IMR-90 (cell line): ENCODE measurements around the gene JMJD1C. TPM values are rescaled to one million over a fixed set of nuclear protein-coding genes. Genes with fewer than 3 reads are reported as not detected.

Experiments
- ATAC-seq: fragments of 200-7000 bp; cut with Tn5 transposase; 2 replicates; pipeline ENCODE4 v1.9.1; 2020; ENCODE audit warnings: low read depth, mild to moderate bottlenecking, moderate library complexity
- BruUV-seq: library from RNA; stranded (reverse); fragments of 400-500 nt; replicated peaks from 2 replicates; lab custom pipeline; 2021; lab: Mats Ljungman, UMichigan
- CTCF ChIA-PET: fragments of 300-600 bp; formaldehyde crosslinking; extraction: SDS; loops from one replicate; lab custom pipeline; 2021; ENCODE audit warnings: antibody characterized with exemption; lab: Yijun Ruan, JAX
- POLR2A ChIA-PET: fragments of 300-600 bp; sonication (Branson Sonifier 250); formaldehyde crosslinking; loops from one replicate; lab custom pipeline; 2022; ENCODE audit warnings: antibody characterized with exemption; ENCODE audit not compliant: unreplicated experiment; lab: Charles Lee
- DNase-seq: peaks from one replicate; pipeline ENCODE4 v3.0.0; 2013
- H2AFZ ChIP-seq: replicated peaks from 2 replicates; pipeline ENCODE3; 2013; ENCODE audit warnings: low read length, mild to moderate bottlenecking; ENCODE audit not compliant: poor library complexity
- H2AK5ac ChIP-seq: 2 replicates; pipeline ENCODE4 v1.6.1; 2013; ENCODE audit warnings: low read depth, low read length, inconsistent platforms
- H2AK9ac ChIP-seq: replicated peaks from 2 replicates; pipeline ENCODE3; 2013; ENCODE audit warnings: mild to moderate bottlenecking, low read depth, low read length, moderate library complexity; ENCODE audit not compliant: poor library complexity
- H2BK120ac ChIP-seq: 2 replicates; pipeline ENCODE4 v1.6.1; 2013; ENCODE audit warnings: low read depth, low read length, inconsistent platforms
- H2BK15ac ChIP-seq: 3 replicates; pipeline ENCODE4 v1.6.1; 2013; ENCODE audit warnings: low read depth, low read length, inconsistent platforms
- H2BK20ac ChIP-seq: 2 replicates; pipeline ENCODE4 v1.6.1; 2013; ENCODE audit warnings: low read depth, mild to moderate bottlenecking, inconsistent platforms, low read length, moderate library complexity
- H2BK5ac ChIP-seq: 2 replicates; pipeline ENCODE4 v1.6.1; 2013; ENCODE audit warnings: mild to moderate bottlenecking, low read depth, low read length, inconsistent platforms; ENCODE audit not compliant: poor library complexity, severe bottlenecking
- H3K14ac ChIP-seq: replicated peaks from 2 replicates; pipeline ENCODE4 v1.6.1; 2013; ENCODE audit warnings: low read depth, low read length, inconsistent platforms
- H3K18ac ChIP-seq: 2 replicates; pipeline ENCODE4 v1.6.1; 2013; ENCODE audit warnings: low read depth, low read length, control low read depth
- H3K23ac ChIP-seq: 2 replicates; pipeline ENCODE4 v1.6.1; 2013; ENCODE audit warnings: low read depth, low read length, inconsistent platforms
- H3K27ac ChIP-seq: 2 replicates; pipeline ENCODE4 v1.5.1; 2013; ENCODE audit warnings: mild to moderate bottlenecking, control low read depth, low read length; ENCODE audit not compliant: insufficient read depth
- H3K27me3 ChIP-seq: 2 replicates; pipeline ENCODE4 v1.6.1; 2013; ENCODE audit warnings: low read length; ENCODE audit not compliant: control insufficient read depth, insufficient read depth
- H3K36me3 ChIP-seq: 2 replicates; pipeline ENCODE4 v1.6.1; 2013; ENCODE audit warnings: low read length, mixed read lengths; ENCODE audit not compliant: control insufficient read depth, insufficient read depth
- H3K4ac ChIP-seq: 2 replicates; pipeline ENCODE4 v1.6.1; 2013; ENCODE audit warnings: low read depth, low read length, inconsistent platforms
- H3K4me1 ChIP-seq: 2 replicates; pipeline ENCODE4 v1.6.1; 2013; ENCODE audit warnings: low read length, mixed read lengths; ENCODE audit not compliant: control insufficient read depth, insufficient read depth
- H3K4me2 ChIP-seq: 2 replicates; pipeline ENCODE4 v1.6.1; 2013; ENCODE audit warnings: low read depth, mild to moderate bottlenecking, control low read depth, low read length, moderate library complexity
- H3K4me3 ChIP-seq: 2 replicates; pipeline ENCODE4 v1.5.1; 2013; ENCODE audit warnings: low read depth, mild to moderate bottlenecking, control low read depth, low read length, moderate library complexity; ENCODE audit not compliant: insufficient read depth
- H3K56ac ChIP-seq: 2 replicates; pipeline ENCODE4 v1.6.1; 2013; ENCODE audit warnings: low read length, inconsistent platforms; ENCODE audit not compliant: insufficient read depth; ENCODE audit errors: extremely low read depth
- H3K79me1 ChIP-seq, 2 experiments: 2 replicates each; pipeline ENCODE4 v1.6.1; 2013; ENCODE audit warnings: low read length in 2 of 2, inconsistent platforms in 1 of 2, low read depth in 1 of 2
- H3K9ac ChIP-seq: 2 replicates; pipeline ENCODE4 v1.6.1; 2013; ENCODE audit warnings: low read depth, low read length, control low read depth
- H3K9me1 ChIP-seq: 2 replicates; pipeline ENCODE4 v1.6.1; 2013; ENCODE audit warnings: low read length, inconsistent platforms; ENCODE audit not compliant: insufficient read depth
- H3K9me3 ChIP-seq: 2 replicates; pipeline ENCODE4 v1.6.1; 2013; ENCODE audit warnings: low read length; ENCODE audit not compliant: control insufficient read depth, insufficient read depth
- H4K20me1 ChIP-seq: 2 replicates; pipeline ENCODE4 v1.6.1; 2013; ENCODE audit warnings: low read length, inconsistent platforms; ENCODE audit not compliant: insufficient read depth
- H4K5ac ChIP-seq: 2 replicates; pipeline ENCODE4 v1.6.1; 2013; ENCODE audit warnings: mild to moderate bottlenecking, low read depth, low read length, control low read depth
- H4K8ac ChIP-seq, 2 experiments: 2 replicates each; pipeline ENCODE4 v1.6.1; 2013; ENCODE audit warnings: low read depth in 2 of 2, low read length in 2 of 2, control low read depth in 1 of 2, inconsistent platforms in 1 of 2
- H4K91ac ChIP-seq: 2 replicates; pipeline ENCODE4 v1.6.1; 2013; ENCODE audit warnings: low read depth, low read length, inconsistent platforms; ENCODE audit not compliant: insufficient read depth
- BHLHE40 ChIP-seq: fragments of 150-350 bp; IDR thresholded peaks from 2 replicates; pipeline ENCODE4 v1.6.1; 2016; ENCODE audit warnings: mild to moderate bottlenecking, low read depth, low read length
- CEBPB ChIP-seq: IDR thresholded peaks from 2 replicates; pipeline ENCODE4 v1.6.1; 2012; ENCODE audit warnings: low read depth, low read length, improper control_type of control experiment
- CHD1 ChIP-seq: IDR thresholded peaks from 2 replicates; pipeline ENCODE4 v1.6.1; 2012; ENCODE audit warnings: low read depth, low read length, improper control_type of control experiment
- CTCF ChIP-seq: conservative IDR thresholded peaks from 2 replicates; pipeline ENCODE4 v1.5.1; 2012; ENCODE audit warnings: mild to moderate bottlenecking, low read depth, low read length, improper control_type of control experiment
- ELK1 ChIP-seq: fragments of 150-350 bp; IDR thresholded peaks from 2 replicates; pipeline ENCODE4 v1.6.1; 2016; ENCODE audit warnings: low read depth, mild to moderate bottlenecking, low read length, moderate library complexity, borderline replicate concordance
- FOS ChIP-seq: fragments of 150-350 bp; IDR thresholded peaks from 2 replicates; pipeline ENCODE4 v1.6.1; 2016; ENCODE audit warnings: low read depth, low read length
- MAFK ChIP-seq: IDR thresholded peaks from 2 replicates; pipeline ENCODE4 v1.6.1; 2012; ENCODE audit warnings: low read depth, low read length, improper control_type of control experiment
- MAZ ChIP-seq: IDR thresholded peaks from 2 replicates; pipeline ENCODE4 v1.6.1; 2012; ENCODE audit warnings: low read depth, mild to moderate bottlenecking, low read length, improper control_type of control experiment, moderate library complexity, borderline replicate concordance
- MXI1 ChIP-seq: IDR thresholded peaks from 2 replicates; pipeline ENCODE4 v1.6.1; 2012; ENCODE audit warnings: low read depth, mild to moderate bottlenecking, low read length, moderate library complexity, borderline replicate concordance
- NFE2L2 ChIP-seq: fragments of 150-350 bp; IDR thresholded peaks from 2 replicates; pipeline ENCODE4 v1.6.1; 2016; ENCODE audit warnings: low read depth, mild to moderate bottlenecking, low read length
- POLR2A ChIP-seq: IDR thresholded peaks from 2 replicates; pipeline ENCODE4 v1.6.1; 2012; ENCODE audit warnings: mild to moderate bottlenecking, low read depth, low read length
- RAD21 ChIP-seq: IDR thresholded peaks from 2 replicates; pipeline ENCODE4 v1.6.1; 2012; ENCODE audit warnings: low read length, improper control_type of control experiment
- RCOR1 ChIP-seq: IDR thresholded peaks from 2 replicates; pipeline ENCODE4 v1.6.1; 2012; ENCODE audit warnings: mild to moderate bottlenecking, low read length, improper control_type of control experiment; ENCODE audit not compliant: insufficient replicate concordance
- RFX5 ChIP-seq: IDR thresholded peaks from 2 replicates; pipeline ENCODE4 v1.8.0; 2012; ENCODE audit warnings: low read depth, mild to moderate bottlenecking, low read length, moderate library complexity
- SMC3 ChIP-seq: fragments of 150-350 bp; IDR thresholded peaks from 2 replicates; pipeline ENCODE4 v1.6.1; 2016; ENCODE audit warnings: low read depth, mild to moderate bottlenecking, antibody characterized with exemption, low read length, moderate library complexity
- USF2 ChIP-seq: fragments of 150-350 bp; IDR thresholded peaks from 2 replicates; pipeline ENCODE4 v1.6.1; 2017; ENCODE audit warnings: mild to moderate bottlenecking, antibody characterized with exemption, low read length, low read depth
- WGBS, 2 experiments: methylation state at CpG; one replicate each; pipeline versions ENCODE4 v1.1.5 to v1.1.7; 2013; ENCODE audit warnings: missing lambda C conversion rate in 2 of 2; ENCODE audit not compliant: insufficient read length in 1 of 2; ENCODE audit errors: extremely low coverage in 2 of 2; 5-methylcytosine and 5-hydroxymethylcytosine counted together
- dilution Hi-C: fragments of 300-500 bp; cut with HindIII; formaldehyde crosslinking; loops from one replicate; pipeline ENCODE4 v1.14.3; 2018; ENCODE audit warnings: low sequenced_read_pairs; ENCODE audit not compliant: unreplicated experiment
- in situ Hi-C: fragments of 300-500 bp; cut with MboI; formaldehyde crosslinking; loops from 3 replicates; pipeline ENCODE4 v1.14.3; 2019; ENCODE audit warnings: low sequenced_read_pairs, inconsistent platforms, mixed read lengths
- intact Hi-C: fragments of 100-400 bp; cut with micrococcal nuclease; formaldehyde crosslinking; loops from 2 replicates; pipeline ENCODE4 v1.10.0; 2022
- polyA plus RNA-seq, 3 experiments: library from polyadenylated mRNA; depleted of rRNA; stranded (reverse); fragments of >200 nt; gene quantifications; 2 replicates each; pipeline ENCODE4 v1.2.3, GENCODE V29; 2012; ENCODE audit warnings: low replicate concordance in 1 of 3
- total RNA-seq: library from RNA; depleted of rRNA; stranded (reverse); fragments of >200 nt; gene quantifications from 2 replicates; pipeline ENCODE4 v1.2.3, GENCODE V29; 2012

JMJD1C gene
- total and polyA plus RNA-seq, 2 of the 4 experiments (the other 2 are of a cell fraction) = 15.6 to 96.8 TPM

- no peak overlapping the region for H3K9ac ChIP-seq
- H3K79me1 ChIP-seq = peaks cover 47 to 68% of the 10 kb centered on the region in 2 experiments
- no peak overlapping the region for H2AK5ac ChIP-seq
- H3K14ac ChIP-seq = no peak overlapping the region
- H3K9me1 ChIP-seq = no peaks in the 10 kb centered on the region
- H3K4me2 ChIP-seq = no peak overlapping the region
- no peak overlapping the region for H4K91ac ChIP-seq
- ChIA-PET CTCF (interaction anchor here (0.7 to 1.1 kb wide), 2 partner anchors 34 to 353 kb away, joined by 3 read pairs; no protein-coding TSS in a partner anchor), POLR2A (no interaction called here)
- no peak overlapping the region for H2BK15ac ChIP-seq
- TF ChIP-seq RAD21 (no peak), MXI1 (no peak), CEBPB (no peak), RCOR1 (no peak), ELK1 (no peak), POLR2A (no peak), RFX5 (no peak), FOS (no peak), MAZ (no peak), SMC3 (no peak), CHD1 (no peak), MAFK (no peak), BHLHE40 (no peak), USF2 (no peak), CTCF (no peak), NFE2L2 (no peak)
- H3K4ac ChIP-seq = no peak overlapping the region
- no CpG with 5 or more reads among the region's 1 CpG for WGBS, 2 experiments
- DNase-seq = no peak
- H3K9me3 ChIP-seq = no peaks in the 10 kb centered on the region
- no peak overlapping the region for H2AFZ ChIP-seq
- in situ Hi-C loops = no loop called here
- H3K4me1 ChIP-seq = no peaks in the 10 kb centered on the region
- no peak for ATAC-seq
- H3K56ac ChIP-seq = no peak overlapping the region
- no peak overlapping the region for H4K5ac ChIP-seq
- no peaks in the 10 kb centered on the region for H3K27me3 ChIP-seq
- H3K18ac ChIP-seq = no peak overlapping the region
- no peak overlapping the region for H2BK120ac ChIP-seq
- dilution Hi-C loops = no loop called here
- no peak overlapping the region for H2BK20ac ChIP-seq
- no peak overlapping the region for H2BK5ac ChIP-seq
- H3K4me3 ChIP-seq = no peak overlapping the region
- intact Hi-C loops = no loop called here
- H4K8ac ChIP-seq = no peak overlapping the region
- no peak overlapping the region for H3K27ac ChIP-seq
- no peak overlapping the region for H3K23ac ChIP-seq
- BruUV-seq = no TSS peak
- H4K20me1 ChIP-seq = no peaks in the 10 kb centered on the region; the same call in 1 of the 2 replicates
- H3K36me3 ChIP-seq = no peaks in the 10 kb centered on the region
- H2AK9ac ChIP-seq = no peak overlapping the region
Observed at GRCh38 chr10:63366933-63367332, 98.8 kb downstream of the JMJD1C start.
